NCI-H82 treated with DMSO at 0.1 percent for 48 hours (cell line): ENCODE measurements around the gene PACS2.
"Not testable (repeated sequence)": the region's sequence is repeated elsewhere in the genome, so short reads cannot be mapped to it uniquely, and the experiment has no call there.

ENCODE experiments used
- DNase-seq: peaks from one replicate; lab custom pipeline; 2025; ENCODE audit not compliant: unreplicated experiment; lab: John Stamatoyannopoulos, UW

PACS2 gene

GRCh38 chr14:105313381-105314286 is 914 bp upstream of the PACS2 start:
- no peak for DNase-seq

GRCh38 chr14:105315211-105315721 is 718 bp downstream of the PACS2 start:
- DNase-seq: no peak

GRCh38 chr14:105315941-105316576 is 1.5 kb downstream of the PACS2 start:
- no peak for DNase-seq

GRCh38 chr14:105316577-105316941 is 2.0 kb downstream of the PACS2 start:
- no peak for DNase-seq

GRCh38 chr14:105316968-105317510 is 2.5 kb downstream of the PACS2 start:
- no peak for DNase-seq

GRCh38 chr14:105317546-105317945 is 3.0 kb downstream of the PACS2 start:
- DNase-seq: no peak

GRCh38 chr14:105322791-105323556 is 8.4 kb downstream of the PACS2 start:
- DNase-seq: no peak

- no peak for DNase-seq
Observed at GRCh38 chr14:105323663-105324062, 9.1 kb downstream of the PACS2 start.

- no peak for DNase-seq
Observed at GRCh38 chr14:105324080-105324778, 9.7 kb downstream of the PACS2 start.

GRCh38 chr14:105324871-105325270 is 10.3 kb downstream of the PACS2 start:
- DNase-seq: no peak

GRCh38 chr14:105325303-105325702 is 10.8 kb downstream of the PACS2 start:
- no peak for DNase-seq

- no peak for DNase-seq
Observed at GRCh38 chr14:105325716-105326567, 11.4 kb downstream of the PACS2 start.

GRCh38 chr14:105326568-105326867 is 12.0 kb downstream of the PACS2 start:
- DNase-seq: no peak

- no peak for DNase-seq
Observed at GRCh38 chr14:105326891-105327694, 12.5 kb downstream of the PACS2 start.

- DNase-seq: not testable (repeated sequence)
Observed at GRCh38 chr14:105327695-105328045, 13.1 kb downstream of the PACS2 start.

- no peak for DNase-seq
Observed at GRCh38 chr14:105328070-105328677, 13.6 kb downstream of the PACS2 start.

GRCh38 chr14:105328678-105329390 is 14.3 kb downstream of the PACS2 start:
- no peak for DNase-seq
